HepG2 (cell line): ENCODE measurements around the gene SRCIN1. TPM values are rescaled to one million over a fixed set of nuclear protein-coding genes. Genes with fewer than 3 reads are reported as not detected.
A peak's percentile ranks its signal among the peaks of the same experiment; 100 is the strongest.

Source experiments
- ATAC-seq: fragments of 200-7000 bp; cut with Tn5 transposase; 3 replicates; pipeline ENCODE4 v1.9.1; 2020; ENCODE audit warnings: mild to moderate bottlenecking, moderate library complexity
- BruUV-seq: library from RNA; stranded (reverse); fragments of 400-500 nt; replicated peaks from 2 replicates; lab custom pipeline; 2021; lab: Mats Ljungman, UMichigan
- CTCF ChIA-PET: fragments of 300-600 bp; formaldehyde crosslinking; extraction: SDS; loops from one replicate; lab custom pipeline; 2021; ENCODE audit warnings: low total read pairs, inconsistent platforms, low intra/inter-chr PET ratio; lab: Yijun Ruan, JAX
- POLR2A ChIA-PET: fragments of 350-600 bp; sonication (Branson Sonifier 250); formaldehyde crosslinking; loops from one replicate; lab custom pipeline; 2020; ENCODE audit warnings: antibody characterized with exemption, inconsistent platforms; lab: Yijun Ruan, JAX
- DNase-seq: peaks from one replicate; pipeline ENCODE4 v3.0.0-alpha.2; 2015; ENCODE audit warnings: low spot score
- FAIRE-seq: peaks from 3 replicates; lab custom pipeline; 2011; peaks lifted over from hg19 to GRCh38; lab: Jason Lieb, UNC
- H2AFZ ChIP-seq: one replicate; pipeline ENCODE4 v1.6.1; 2011; ENCODE audit warnings: low read length, inconsistent platforms
- H3K27ac ChIP-seq: fragments of 300-600 bp; 3 replicates; pipeline ENCODE4 v1.8.0; 2011; ENCODE audit warnings: mixed run types, mild to moderate bottlenecking, mixed read lengths, low read length, inconsistent platforms; ENCODE audit not compliant: insufficient read depth; ENCODE audit errors: extremely low read length
- H3K27me3 ChIP-seq, 2 experiments: fragments of 200-600 bp in 1 of 2; 2 replicates in 1 of 2; 3 replicates in 1 of 2; pipeline versions ENCODE4 v1.6.0 to v1.8.0; 2011; ENCODE audit warnings: low read length in 2 of 2, mild to moderate bottlenecking in 2 of 2, moderate library complexity in 2 of 2, inconsistent platforms in 1 of 2; ENCODE audit not compliant: insufficient read depth in 2 of 2, control insufficient read depth in 1 of 2
- H3K36me3 ChIP-seq, 2 experiments: fragments of 200-600 bp in 1 of 2; replicated peaks in 1 of 2; 2 replicates in 1 of 2; 3 replicates in 1 of 2; pipeline versions ENCODE4 v1.5.1 to v1.8.0; 2011; ENCODE audit warnings: low read length in 2 of 2, inconsistent platforms in 1 of 2; ENCODE audit not compliant: insufficient read depth in 2 of 2, control insufficient read depth in 1 of 2
- H3K4me1 ChIP-seq: 2 replicates; pipeline ENCODE4 v1.5.1; 2012; ENCODE audit warnings: low read length, inconsistent platforms; ENCODE audit not compliant: insufficient read depth
- H3K4me2 ChIP-seq: 2 replicates; pipeline ENCODE4 v1.6.0; 2011; ENCODE audit warnings: low read depth, low read length, inconsistent platforms
- H3K4me3 ChIP-seq, 3 experiments: fragments of 200-600 bp in 1 of 3; sonication (generic), shearing (Covaris generic) in 1 of 3; replicated peaks in 1 of 3; 2 replicates each; pipeline ENCODE4 v1.5.1; 2011 to 2016; ENCODE audit warnings: low read length in 3 of 3, inconsistent platforms in 2 of 3, low read depth in 2 of 3, mild to moderate bottlenecking in 2 of 3, control low read depth in 1 of 3, mixed read lengths in 1 of 3; ENCODE audit not compliant: insufficient read depth in 1 of 3
- H3K79me2 ChIP-seq: one replicate; pipeline ENCODE4 v1.6.1; 2011; ENCODE audit warnings: low read length, inconsistent platforms; ENCODE audit not compliant: insufficient read depth
- H3K9ac ChIP-seq: 2 replicates; pipeline ENCODE4 v1.6.0; 2011; ENCODE audit warnings: mild to moderate bottlenecking, low read depth, low read length, inconsistent platforms; ENCODE audit not compliant: insufficient read depth
- H3K9me3 ChIP-seq: 2 replicates; pipeline ENCODE4 v1.5.1; 2012; ENCODE audit warnings: mild to moderate bottlenecking, low read length
- H4K20me1 ChIP-seq: 2 replicates; pipeline ENCODE4 v1.6.0; 2011; ENCODE audit warnings: inconsistent platforms, mild to moderate bottlenecking, low read length, moderate library complexity; ENCODE audit not compliant: insufficient read depth
- CREBL2 ChIP-seq: sonication (generic); formaldehyde crosslinking; IDR thresholded peaks from 2 replicates; pipeline ENCODE4 v1.8.1; 2023; ENCODE audit warnings: missing genetic modification reagents, mild to moderate bottlenecking, borderline replicate concordance
- ETV5 ChIP-seq: IDR thresholded peaks from 2 replicates; pipeline ENCODE4 v1.6.1; 2018; ENCODE audit warnings: missing biosample characterization, missing genetic modification reagents, inconsistent platforms, borderline replicate concordance
- HNF4A ChIP-seq: sonication (generic); formaldehyde crosslinking; IDR thresholded peaks from 2 replicates; pipeline ENCODE4 v1.4.0; 2020; ENCODE audit warnings: missing genetic modification reagents
- HNF4G ChIP-seq, 2 experiments: sonication (generic) in 1 of 2; formaldehyde crosslinking in 1 of 2; IDR thresholded peaks; 2 replicates each; pipeline versions ENCODE4 v1.4.0 to v1.6.1; 2011 to 2020; ENCODE audit warnings: borderline replicate concordance in 2 of 2, low read depth in 2 of 2, mild to moderate bottlenecking in 2 of 2, low read length in 1 of 2, missing genetic modification reagents in 1 of 2, moderate library complexity in 1 of 2
- HNRNPUL1 ChIP-seq: fragments of 200-400 bp; formaldehyde crosslinking; IDR thresholded peaks from 2 replicates; pipeline ENCODE4 v1.6.1; 2017; ENCODE audit warnings: low read depth, mild to moderate bottlenecking, low read length, moderate library complexity
- KLF6 ChIP-seq: IDR thresholded peaks from 2 replicates; pipeline ENCODE4 v1.8.0; 2016; ENCODE audit warnings: missing biosample characterization, missing genetic modification reagents
- MAFF ChIP-seq: IDR thresholded peaks from 2 replicates; pipeline ENCODE4 v1.6.1; 2011; ENCODE audit warnings: low read depth, low read length, improper control_type of control experiment
- MED1 ChIP-seq: sonication (generic); formaldehyde crosslinking; IDR thresholded peaks from 2 replicates; pipeline ENCODE4 v1.4.0; 2020; ENCODE audit warnings: missing genetic modification reagents
- NFE2 ChIP-seq: sonication (generic); formaldehyde crosslinking; IDR thresholded peaks from 2 replicates; pipeline ENCODE4 v1.4.0; 2020; ENCODE audit warnings: missing genetic modification reagents
- TFE3 ChIP-seq: IDR thresholded peaks from 2 replicates; pipeline ENCODE4 v1.6.1; 2016
- TRIM24 ChIP-seq: sonication (generic); formaldehyde crosslinking; IDR thresholded peaks from 2 replicates; pipeline ENCODE4 v1.8.0; 2022; ENCODE audit warnings: mild to moderate bottlenecking, missing genetic modification reagents
- ZNF3 ChIP-seq: IDR thresholded peaks from 2 replicates; pipeline ENCODE4 v1.7.0; 2017; ENCODE audit warnings: inconsistent platforms
- ZNF382 ChIP-seq: sonication (generic); formaldehyde crosslinking; IDR thresholded peaks from 2 replicates; pipeline ENCODE4 v1.5.0; 2020; ENCODE audit warnings: missing genetic modification reagents, mild to moderate bottlenecking, borderline replicate concordance
- ZNF451 ChIP-seq: sonication (generic); formaldehyde crosslinking; IDR thresholded peaks from 2 replicates; pipeline ENCODE4 v1.5.0; 2020; ENCODE audit warnings: mild to moderate bottlenecking, missing genetic modification reagents
- ZNF747 ChIP-seq: sonication (generic); formaldehyde crosslinking; IDR thresholded peaks from 2 replicates; pipeline ENCODE4 v1.8.1; 2023; ENCODE audit warnings: missing genetic modification reagents, mild to moderate bottlenecking, borderline replicate concordance
- ZNF770 ChIP-seq: sonication (generic); formaldehyde crosslinking; IDR thresholded peaks from 2 replicates; pipeline ENCODE4 v1.5.0; 2020; ENCODE audit warnings: mild to moderate bottlenecking, missing genetic modification reagents
- ZNF792 ChIP-seq: IDR thresholded peaks from 2 replicates; pipeline ENCODE4 v1.6.1; 2016
- WGBS: methylation state at CpG from one replicate; pipeline ENCODE4 v1.1.6; 2017; ENCODE audit warnings: low lambda C conversion rate; 5-methylcytosine and 5-hydroxymethylcytosine counted together
- in situ Hi-C: cut with HindIII; loops from 2 replicates; pipeline ENCODE4 v1.10.0; 2017; ENCODE audit warnings: low pct_unique_long_range_greater_than_20kb; ENCODE audit not compliant: extremely low pct_ligation_motif_present
- intact Hi-C: fragments of 100-400 bp; cut with micrococcal nuclease; formaldehyde crosslinking; loops from one replicate; pipeline ENCODE4 v1.10.0; 2022; ENCODE audit not compliant: unreplicated experiment
- polyA plus RNA-seq, 8 experiments: library from polyadenylated mRNA; depleted of rRNA in 3 of 8; stranded (reverse) in 7 of 8; unstranded in 1 of 8; fragments of >200 nt; fragmentation: Illumina TruSeq in 4 of 8; extraction: Trizol in 4 of 8; gene quantifications; 2 replicates each; pipeline versions ENCODE4 v1.2.1 to v1.2.3, GENCODE V29; 2011 to 2016; ENCODE audit warnings: low read depth in 4 of 8, missing spikeins in 1 of 8, mixed read lengths in 1 of 8; ENCODE audit not compliant: insufficient read depth in 1 of 8
- total RNA-seq, 5 experiments: library from RNA; depleted of rRNA; stranded (reverse); fragments of >200 nt; fragmentation: Illumina TruSeq; extraction: Trizol; gene quantifications; 2 replicates each; pipeline ENCODE4 v1.2.3, GENCODE V29; 2016; ENCODE audit warnings: low read depth in 1 of 5

SRCIN1 gene
- total and polyA plus RNA-seq, 2 of the 13 experiments (the other 11 are each of a cell fraction or from before 2014, with no cell fraction given), result 1.2 to 9.6 TPM

- TF ChIP-seq NFE2 (CRISPR knock-in tag) (no peak), ETV5 (CRISPR knock-in tag) (no peak), TRIM24 (CRISPR knock-in tag) (peak; percentile 14; the same call in 1 of the 2 replicates), ZNF747 (CRISPR knock-in tag) (no peak), MED1 (CRISPR knock-in tag) (no peak), ZNF792 (CRISPR knock-in tag) (no peak), HNRNPUL1 (no peak)
These were observed 19.7 kb downstream of the SRCIN1 start (continued) for GRCh38 chr17:38585918-38586529.

- Histone ChIP-seq H2AFZ (no peak overlapping the region), H3K4me2 (peak overlapping the region; percentile 67), H3K4me1 (peaks cover 40% of the 10 kb centered on the region), H3K27ac (no peak overlapping the region), H3K9me3 (no peaks in the 10 kb centered on the region), H3K4me3 (peak overlapping the region in 1 of 3 experiments; percentile 47; a peak in 2 of 6 replicates), H3K79me2 (no peaks in the 10 kb centered on the region), H3K27me3 (peaks cover 0 to 22% of the 10 kb centered on the region in 2 experiments; a peak in 3 of 5 replicates), H3K9ac (no peak overlapping the region), H4K20me1 (peaks cover 18% of the 10 kb centered on the region; the same call in 1 of the 2 replicates), H3K36me3 (no peaks in the 10 kb centered on the region)
- ATAC-seq (peak; percentile 53), FAIRE-seq (no peak), DNase-seq (peak; percentile 33)
- intact Hi-C loops, result loop anchor here (2.0 kb wide), 1 partner anchor 92 kb away; no protein-coding TSS in a partner anchor
- ChIA-PET CTCF (interaction anchor here (1.0 to 2.6 kb wide), 7 partner anchors 21 to 93 kb away, joined by 3 to 24 read pairs (median 6); partner anchors contain the start of gene SRCIN1), POLR2A (interaction anchor here (1.1 to 1.8 kb wide), 4 partner anchors 16 to 76 kb away, joined by 4 to 7 read pairs (median 5); partner anchors contain the start of gene SRCIN1)
- no TSS peak for BruUV-seq
- in situ Hi-C loops, result loop anchor here (5.0 kb wide), 1 partner anchor 33 kb away; no protein-coding TSS in a partner anchor
- 19% methylated on average over 14 of the region's 15 CpGs for WGBS
- TF ChIP-seq HNF4G (IDR thresholded peaks at IDR 0.05; ENCODE audit: borderline replicate concordance, low read depth, low read length) (peak; percentile 64), HNF4G (CRISPR knock-in tag; IDR thresholded peaks at IDR 0.05; ENCODE audit: borderline replicate concordance, low read depth) (no peak; the same call in 1 of the 2 replicates), TFE3 (CRISPR knock-in tag) (0 out of 2 replicates have a peak, but pooled peaks have one; percentile 13), KLF6 (no peak), ZNF3 (no peak), CREBL2 (CRISPR knock-in tag) (no peak), ZNF770 (CRISPR knock-in tag) (peak; percentile 61), ZNF451 (peak; percentile 44; the same call in 1 of the 2 replicates), HNF4A (peak; percentile 81), ZNF382 (no peak), MAFF (no peak)
These were observed 20.5 kb downstream of the SRCIN1 start for GRCh38 chr17:38585056-38585917.
